Activated CD4-positive, alpha-beta T cell treated with anti-CD3 and anti-CD28 coated beads, Interleukin-2, Interleukin-6, amounts not matched to agents 100 ng/mL and 50 ng/mL, durations not matched to agents 16 hours and 8 hours (primary cell): ENCODE results near the gene KCNN1.
"Not testable (repeated sequence)": the region's sequence is repeated elsewhere in the genome, so short reads cannot be mapped to it uniquely, and the experiment has no call there.

Experiments used
- DNase-seq: peaks from one replicate; pipeline ENCODE4 v3.0.0-alpha.2; 2020

KCNN1 gene

GRCh38 chr19:18001777-18002345 is 35.0 kb downstream of the KCNN1 start:
- DNase-seq: no peak

GRCh38 chr19:18002347-18002850 is 35.5 kb downstream of the KCNN1 start:
- peak; percentile 33 for DNase-seq

- DNase-seq: not testable (repeated sequence)
These were observed 38.8 kb downstream of the KCNN1 start for GRCh38 chr19:18005750-18006149.

GRCh38 chr19:18007044-18007916 is 40.4 kb downstream of the KCNN1 start:
- DNase-seq: peak; percentile 90

GRCh38 chr19:18007917-18008673 is 41.2 kb downstream of the KCNN1 start, which contains the start of gene ARRDC2:
TSS of gene ARRDC2 (plus strand) at chr19:18008170. CDS start at chr19:18008311, 141 bp downstream.
- DNase-seq: peak; percentile 92

GRCh38 chr19:18008814-18009213 is 41.9 kb downstream of the KCNN1 start:
- no peak for DNase-seq

- DNase-seq: peak; percentile 35
These were observed 42.6 kb downstream of the KCNN1 start for GRCh38 chr19:18009412-18010066.

GRCh38 chr19:18010149-18010548 is 43.2 kb downstream of the KCNN1 start:
- no peak for DNase-seq

GRCh38 chr19:18013210-18014111 is 46.6 kb downstream of the KCNN1 start:
- DNase-seq: no peak

- no peak for DNase-seq
These were observed 47.3 kb downstream of the KCNN1 start for GRCh38 chr19:18014197-18014596.

- no peak for DNase-seq
These were observed 49.5 kb downstream of the KCNN1 start for GRCh38 chr19:18016209-18016910.

GRCh38 chr19:18017275-18018083 is 50.6 kb downstream of the KCNN1 start:
- DNase-seq: no peak

GRCh38 chr19:18020212-18021085 is 53.5 kb downstream of the KCNN1 start:
- DNase-seq: no peak

GRCh38 chr19:18021121-18021755 is 54.3 kb downstream of the KCNN1 start:
- DNase-seq: peak; percentile 51

GRCh38 chr19:18023622-18024251 is 56.8 kb downstream of the KCNN1 start:
- DNase-seq: no peak

GRCh38 chr19:18027151-18027550 is 60.2 kb downstream of the KCNN1 start:
- no peak for DNase-seq

GRCh38 chr19:18029617-18030338 is 62.9 kb downstream of the KCNN1 start:
- no peak for DNase-seq
